Right lobe of liver (tissue), 4 donors: ENCODE measurements around the gene MTCH2.
"Not testable (repeated sequence)": the region's sequence is repeated elsewhere in the genome, so short reads cannot be mapped to it uniquely, and the experiment has no call there.

ENCODE experiments used
- CTCF ChIP-seq, 4 donors: fragments of 200-600 bp in 3 of 4; fragments of 450-650 bp in 1 of 4; IDR thresholded peaks; one replicate each; pipeline versions ENCODE4 v1.5.1 to v1.8.0; 2016 to 2022; ENCODE audit warnings: antibody characterized with exemption in 4 of 4, mild to moderate bottlenecking in 2 of 4
- POLR2A ChIP-seq: fragments of 450-650 bp; IDR thresholded peaks from one replicate; pipeline ENCODE4 v1.6.1; 2017; ENCODE audit warnings: antibody characterized with exemption, mild to moderate bottlenecking
- donor health status: DM: no; HTN: no; CAD: no.
- donor health status: DM: no; HTN: no; CAD: no.
- donor health status: DM: no; HTN: yes; CAD: no.

GRCh38 chr11:47664936-47665335 is 22.6 kb upstream of the MTCH2 start:
- TF ChIP-seq CTCF (IDR thresholded peaks at IDR 0.05); POLR2A: not testable (repeated sequence)
